ENCODE measurements around the gene DNAJB6. TPM values are rescaled to one million over a fixed set of nuclear protein-coding genes. Genes with fewer than 3 reads are reported as not detected.
A peak's percentile ranks its signal among the peaks of the same experiment; 100 is the strongest.

DNAJB6 gene
- 90.3 TPM for total RNA-seq (2013)
- polyA plus RNA-seq (100 to 1,000 TPM in 2 of 3 donors, 10 to 100 TPM in 1; 66.6 to 117 (median 116) TPM), polyA minus RNA-seq (35.5 and 36.5 TPM in 2 replicates), total RNA-seq (219 to 720 (median 357) reads per million in 11 experiments)

DNA sequence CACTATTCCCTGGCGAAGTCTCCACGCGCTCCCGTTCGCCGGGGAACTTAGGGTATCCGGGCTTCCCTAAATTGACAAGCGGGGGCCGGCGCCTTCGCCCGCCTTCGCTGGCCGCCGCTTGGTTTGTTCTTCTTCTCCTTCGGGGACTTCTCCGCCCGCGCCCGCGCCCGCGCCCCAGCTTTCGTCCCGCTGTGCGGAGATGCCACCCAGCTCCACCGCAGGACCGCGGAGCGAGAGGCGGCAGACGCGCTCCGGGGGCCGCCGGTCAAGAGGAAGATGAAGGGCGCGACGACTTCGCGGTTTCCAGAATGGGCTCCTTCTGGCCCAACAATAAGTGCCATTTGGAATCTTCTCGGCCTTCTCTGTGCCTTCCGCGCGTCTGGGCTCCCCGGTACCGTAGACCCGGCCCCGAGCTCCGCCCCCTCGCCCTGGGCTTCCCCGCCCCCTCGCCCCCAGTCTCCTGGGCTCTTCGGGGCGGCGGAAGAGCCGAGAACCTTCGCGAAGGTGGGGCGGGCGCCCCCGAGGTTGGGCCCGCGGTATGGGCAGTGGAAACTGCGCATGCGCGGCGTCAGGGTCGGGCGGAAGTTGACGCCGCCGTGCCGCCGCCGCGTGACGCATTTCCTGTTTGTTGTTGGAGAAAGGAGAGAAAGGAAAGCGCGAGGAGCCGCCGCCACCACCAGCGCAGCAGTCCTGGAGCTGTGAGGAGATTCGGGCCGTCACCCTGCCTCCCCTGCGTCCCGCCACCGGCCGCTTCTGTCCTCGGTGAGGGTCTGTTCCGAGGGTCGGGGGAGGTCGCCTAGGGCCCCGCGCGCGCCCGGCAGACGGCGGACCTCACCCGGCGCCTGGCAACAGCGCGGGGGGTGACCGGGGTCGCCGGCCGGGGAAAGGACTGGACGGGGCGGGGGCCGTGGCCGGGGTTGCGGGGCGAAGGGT, at the start of gene DNAJB6:
Gene DNAJB6 (plus strand): TSS at position 622 of the 933 bp plus-strand sequence. CDS start 21,569 bp downstream, outside the sequence.
- intact Hi-C loops (cut with micrococcal nuclease): loop anchor here (10.0 kb wide), 1 partner anchor 62 kb away; no protein-coding TSS in a partner anchor
- under 1% methylated on average over 78 of the region's 114 CpGs for WGBS (ENCODE audit: insufficient coverage)
- Histone ChIP-seq H4K20me1 (ENCODE audit: insufficient read depth, low read length) (peaks cover 44% of the 10 kb centered on the region), H3K27me3 (ENCODE audit: control insufficient read depth in 2 of 2, insufficient read depth in 2 of 2, low read length in 2 of 2) (no peaks in the 10 kb centered on the region), H3K4me3 (replicated peaks in 1 of 3; ENCODE audit: low read depth in 2 of 3, low read length in 3 of 3) (peak within 1 kb of the TSS; percentile 73 to 98 (median 95)), H3K9me3 (replicated peaks in 1 of 2; ENCODE audit: control insufficient read depth in 1 of 2, insufficient read depth in 1 of 2, low read length in 2 of 2) (no peaks in the 10 kb centered on the region), H3K9ac (ENCODE audit: insufficient read depth, low read length, poor library complexity, severe bottlenecking) (peak within 1 kb of the TSS; percentile 86), H3K36me3 (replicated peaks in 1 of 2; ENCODE audit: control insufficient read depth in 1 of 2, insufficient read depth in 2 of 2, low read length in 2 of 2) (no peaks in the 10 kb centered on the region), H3K79me2 (ENCODE audit: insufficient read depth, low read length) (peaks cover 49% of the 10 kb centered on the region), H2AFZ (ENCODE audit: insufficient read depth, low read depth, low read length, poor library complexity, severe bottlenecking) (peak within 1 kb of the TSS; percentile 86), H3K27ac (ENCODE audit: low read depth in 1 of 2, low read length in 2 of 2) (peak within 1 kb of the TSS; percentile 92 to 94), H3K4me2 (replicated peaks; ENCODE audit: extremely low read depth, low read length, poor library complexity, severe bottlenecking) (peak within 1 kb of the TSS; percentile 84), H3K4me1 (ENCODE audit: control insufficient read depth in 1 of 2, insufficient read depth in 2 of 2, low read length in 2 of 2) (peaks cover 24 to 37% of the 10 kb centered on the region in 2 donors)
- peak within 1 kb of the TSS; percentile 92 to 96 for H3K4me3 Mint-ChIP-seq
- peaks cover 42% of the 10 kb centered on the region for H3K4me1 Mint-ChIP-seq
- no peaks in the 10 kb centered on the region for H3K27me3 Mint-ChIP-seq (ENCODE audit: low read depth in 3 of 3)
- TF ChIP-seq, protein P1, sequence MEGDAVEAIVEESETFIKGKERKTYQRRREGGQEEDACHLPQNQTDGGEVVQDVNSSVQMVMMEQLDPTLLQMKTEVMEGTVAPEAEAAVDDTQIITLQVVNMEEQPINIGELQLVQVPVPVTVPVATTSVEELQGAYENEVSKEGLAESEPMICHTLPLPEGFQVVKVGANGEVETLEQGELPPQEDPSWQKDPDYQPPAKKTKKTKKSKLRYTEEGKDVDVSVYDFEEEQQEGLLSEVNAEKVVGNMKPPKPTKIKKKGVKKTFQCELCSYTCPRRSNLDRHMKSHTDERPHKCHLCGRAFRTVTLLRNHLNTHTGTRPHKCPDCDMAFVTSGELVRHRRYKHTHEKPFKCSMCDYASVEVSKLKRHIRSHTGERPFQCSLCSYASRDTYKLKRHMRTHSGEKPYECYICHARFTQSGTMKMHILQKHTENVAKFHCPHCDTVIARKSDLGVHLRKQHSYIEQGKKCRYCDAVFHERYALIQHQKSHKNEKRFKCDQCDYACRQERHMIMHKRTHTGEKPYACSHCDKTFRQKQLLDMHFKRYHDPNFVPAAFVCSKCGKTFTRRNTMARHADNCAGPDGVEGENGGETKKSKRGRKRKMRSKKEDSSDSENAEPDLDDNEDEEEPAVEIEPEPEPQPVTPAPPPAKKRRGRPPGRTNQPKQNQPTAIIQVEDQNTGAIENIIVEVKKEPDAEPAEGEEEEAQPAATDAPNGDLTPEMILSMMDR (IDR thresholded peaks at IDR 0.05): no peak
- H3K36me3 Mint-ChIP-seq: peaks cover 4 to 13% of the 10 kb centered on the region in 2 donors
- peak within 1 kb of the TSS; percentile 91 to 97 (median 95) for H3K27ac Mint-ChIP-seq
- H3K9me3 Mint-ChIP-seq: peaks cover 0 to 1% (median 0%) of the 10 kb centered on the region in 7 donors
- DNase-seq: peak; percentile 90 to 94 (median 93)

DNA sequence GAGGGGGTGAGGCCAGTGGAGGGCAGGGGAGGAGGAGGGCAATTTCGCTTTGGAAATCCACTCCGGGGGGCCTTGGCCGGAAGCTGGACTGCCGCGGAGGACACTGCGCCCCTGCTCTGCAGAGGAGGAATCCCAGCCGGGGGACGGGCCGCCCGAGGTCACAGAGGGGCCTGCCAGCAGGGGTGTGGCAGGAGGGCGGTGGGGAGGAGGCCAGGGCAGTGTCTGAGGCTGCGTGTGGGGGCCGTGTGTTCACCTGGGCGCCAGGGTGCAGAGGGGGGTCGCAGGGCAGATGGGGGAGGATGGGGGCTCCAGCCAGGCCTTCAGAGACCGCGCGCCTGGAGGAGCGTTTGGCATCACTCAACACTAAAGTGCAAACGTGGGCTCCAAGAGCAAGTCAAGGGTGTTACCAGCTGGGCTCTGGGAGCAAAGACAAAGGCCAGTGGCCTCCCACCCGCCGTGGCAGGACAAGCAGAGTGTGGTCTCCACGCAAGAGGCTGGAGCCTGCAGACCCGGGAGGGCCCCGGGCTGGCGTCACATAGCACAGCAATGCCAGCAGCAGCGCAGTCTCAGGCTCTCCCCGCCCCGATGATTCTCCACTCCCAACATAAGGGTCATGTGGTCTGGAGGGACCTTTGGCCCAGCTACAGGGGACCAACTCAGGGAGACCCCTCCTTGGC, 45.3 kb upstream of the DNAJB6 start:
- Mint-ChIP-seq H3K36me3 (no peaks in the 10 kb centered on the region), H3K9me3 (peaks cover 0 to 4% (median 0%) of the 10 kb centered on the region in 7 donors), H3K4me3 (no peak overlapping the region), H3K27ac (no peak overlapping the region), H3K4me1 (no peaks in the 10 kb centered on the region), H3K27me3 (ENCODE audit: low read depth in 3 of 3) (peaks cover 0 to 2% (median 2%) of the 10 kb centered on the region in 3 donors)
- no peaks in the 10 kb centered on the region for H3K4me1 ChIP-seq (ENCODE audit: control insufficient read depth in 1 of 2, insufficient read depth in 2 of 2, low read length in 2 of 2)
- DNase-seq: no peak
- WGBS (ENCODE audit: insufficient coverage): 94% methylated on average over 20 of the region's 29 CpGs
- H3K4me3 ChIP-seq (replicated peaks in 1 of 3; ENCODE audit: low read depth in 2 of 3, low read length in 3 of 3): no peak overlapping the region
- no peaks in the 10 kb centered on the region for H4K20me1 ChIP-seq (ENCODE audit: insufficient read depth, low read length)
- H3K27ac ChIP-seq (ENCODE audit: low read depth in 1 of 2, low read length in 2 of 2): no peak overlapping the region
- no peaks in the 10 kb centered on the region for H3K79me2 ChIP-seq (ENCODE audit: insufficient read depth, low read length)
- no peaks in the 10 kb centered on the region for H3K36me3 ChIP-seq (replicated peaks in 1 of 2; ENCODE audit: control insufficient read depth in 1 of 2, insufficient read depth in 2 of 2, low read length in 2 of 2)
- intact Hi-C loops (cut with micrococcal nuclease): no loop called here
- no peak overlapping the region for H3K4me2 ChIP-seq (replicated peaks; ENCODE audit: extremely low read depth, low read length, poor library complexity, severe bottlenecking)
- H3K9ac ChIP-seq (ENCODE audit: insufficient read depth, low read length, poor library complexity, severe bottlenecking): no peak overlapping the region
- H3K27me3 ChIP-seq (ENCODE audit: control insufficient read depth in 2 of 2, insufficient read depth in 2 of 2, low read length in 2 of 2): no peaks in the 10 kb centered on the region
- H3K9me3 ChIP-seq (replicated peaks in 1 of 2; ENCODE audit: control insufficient read depth in 1 of 2, insufficient read depth in 1 of 2, low read length in 2 of 2): no peaks in the 10 kb centered on the region
- TF ChIP-seq, protein P1 (IDR thresholded peaks at IDR 0.05): no peak
- H2AFZ ChIP-seq (ENCODE audit: insufficient read depth, low read depth, low read length, poor library complexity, severe bottlenecking): no peak overlapping the region
